ENCODE measurements around the gene CHMP1A. TPM values are rescaled to one million over a fixed set of nuclear protein-coding genes. Genes with fewer than 3 reads are reported as not detected.

CHMP1A gene
- total RNA-seq, 4 donors from 2014 or later, result 53.4 to 105 (median 78.8) TPM

- no peak for DNase-seq
- intact Hi-C loops (cut with DNase I; ENCODE audit: low total_unique reads), result loop anchor here (10.0 kb wide), 1 partner anchor 414 kb away; no protein-coding TSS in a partner anchor
- peak overlapping the region; percentile 96 to 100 (median 99) for H3K4me3 ChIP-seq
- peaks cover 0 to 4% of the 10 kb centered on the region in 2 donors for H3K36me3 ChIP-seq
- no peak for TF ChIP-seq POLR2A (IDR thresholded peaks at IDR 0.05)
- no peak for TF ChIP-seq CTCF (IDR thresholded peaks at IDR 0.05 in 4 of 5, conservative IDR thresholded peaks at IDR 0.05 in 1 of 5)
- ATAC-seq, result no peak
- peak overlapping the region; percentile 86 to 91 (median 89) for H3K27ac ChIP-seq
- no peaks in the 10 kb centered on the region for H3K27me3 ChIP-seq
- peaks cover 18 to 19% of the 10 kb centered on the region in 2 donors for H3K4me1 ChIP-seq
- no peaks in the 10 kb centered on the region for H3K9me3 ChIP-seq
- in situ Hi-C loops (cut with MboI; ENCODE audit: low sequenced_read_pairs in 4 of 4), result no loop called here
Measured at GRCh38 chr16:89658221-89658879, 842 bp upstream of the CHMP1A start.

- Histone ChIP-seq H3K36me3 (peaks cover 0 to 2% of the 10 kb centered on the region in 2 donors), H3K27ac (peak overlapping the region; percentile 86 to 91 (median 89)), H3K9me3 (no peaks in the 10 kb centered on the region), H3K27me3 (no peaks in the 10 kb centered on the region), H3K4me3 (peak overlapping the region; percentile 96 to 100 (median 99)), H3K4me1 (peaks cover 18 to 19% of the 10 kb centered on the region in 2 donors)
- in situ Hi-C loops (cut with MboI; ENCODE audit: low sequenced_read_pairs in 4 of 4), result no loop called here
- ATAC-seq (no peak), DNase-seq (no peak)
- no peak for TF ChIP-seq POLR2A (IDR thresholded peaks at IDR 0.05)
- no peak for TF ChIP-seq CTCF (IDR thresholded peaks at IDR 0.05 in 4 of 5, conservative IDR thresholded peaks at IDR 0.05 in 1 of 5)
- intact Hi-C loops (cut with DNase I; ENCODE audit: low total_unique reads), result loop anchor here (1.0 to 10.0 kb wide), 4 partner anchors 30 to 412 kb away; partner anchors contain the start of genes CDK10, VPS9D1 and ZNF276
Measured at GRCh38 chr16:89656435-89657121, 930 bp downstream of the CHMP1A start.

GRCh38 chr16:89655062-89655643 lies 2.4 kb downstream of the CHMP1A start:
- no peak overlapping the region for H3K27ac ChIP-seq
- DNase-seq (no peak), ATAC-seq (no peak)
- H3K4me3 ChIP-seq, result no peak overlapping the region
- H3K9me3 ChIP-seq, result no peaks in the 10 kb centered on the region
- intact Hi-C loops (cut with DNase I; ENCODE audit: low total_unique reads) (loop anchor here (10.0 kb wide), 1 partner anchor 410 kb away; no protein-coding TSS in a partner anchor), in situ Hi-C loops (cut with MboI; ENCODE audit: low sequenced_read_pairs in 4 of 4) (no loop called here)
- H3K27me3 ChIP-seq, result no peaks in the 10 kb centered on the region
- peaks cover 0 to 12% of the 10 kb centered on the region in 2 donors for H3K36me3 ChIP-seq
- TF ChIP-seq CTCF (IDR thresholded peaks at IDR 0.05 in 4 of 5, conservative IDR thresholded peaks at IDR 0.05 in 1 of 5) (no peak), POLR2A (IDR thresholded peaks at IDR 0.05) (no peak)
- H3K4me1 ChIP-seq, result peaks cover 18 to 19% of the 10 kb centered on the region in 2 donors

GRCh38 chr16:89653656-89654295 lies 3.7 kb downstream of the CHMP1A start:
- no peak overlapping the region for H3K27ac ChIP-seq
- H3K36me3 ChIP-seq, result peaks cover 0 to 12% of the 10 kb centered on the region in 2 donors
- H3K27me3 ChIP-seq, result no peaks in the 10 kb centered on the region
- H3K4me1 ChIP-seq, result peaks cover 16% of the 10 kb centered on the region in 2 donors
- intact Hi-C loops (cut with DNase I; ENCODE audit: low total_unique reads), result loop anchor here (10.0 kb wide), 1 partner anchor 409 kb away; no protein-coding TSS in a partner anchor
- DNase-seq, result no peak
- in situ Hi-C loops (cut with MboI; ENCODE audit: low sequenced_read_pairs in 4 of 4), result no loop called here
- H3K4me3 ChIP-seq, result no peak overlapping the region
- TF ChIP-seq CTCF (IDR thresholded peaks at IDR 0.05 in 4 of 5, conservative IDR thresholded peaks at IDR 0.05 in 1 of 5) (no peak), POLR2A (IDR thresholded peaks at IDR 0.05) (no peak)
- no peaks in the 10 kb centered on the region for H3K9me3 ChIP-seq
- ATAC-seq, result no peak

Measured in gastrocnemius medialis (tissue), 4 donors.